Cardiac muscle cell (in vitro differentiated cells and primary cell): ENCODE data around the gene RPL21. TPM values are rescaled to one million over a fixed set of nuclear protein-coding genes. Genes with fewer than 3 reads are reported as not detected.

Experiments
- DNase-seq, 2 donors: peaks; one replicate each; pipeline versions ENCODE4 v3.0.0 to v3.0.0-alpha.2; 2010 to 2017; ENCODE audit warnings: low read depth in 1 of 2, low spot score in 1 of 2
- H3K27ac ChIP-seq: fragments of 200-600 bp; sonication (generic); 2 replicates; pipeline ENCODE4 v1.5.1; 2016
- H3K27me3 ChIP-seq: fragments of 200-600 bp; sonication (generic); 2 replicates; pipeline ENCODE4 v1.6.0; 2016; ENCODE audit warnings: control low read depth
- H3K36me3 ChIP-seq: fragments of 200-600 bp; sonication (generic); 2 replicates; pipeline ENCODE4 v1.5.1; 2016; ENCODE audit warnings: control low read depth
- H3K4me1 ChIP-seq: fragments of 200-600 bp; sonication (generic); 2 replicates; pipeline ENCODE4 v1.8.1; 2017; ENCODE audit warnings: low read depth, mild to moderate bottlenecking, mixed run types
- H3K4me3 ChIP-seq: fragments of 200-600 bp; sonication (generic); 2 replicates; pipeline ENCODE4 v1.5.1; 2016; ENCODE audit warnings: mild to moderate bottlenecking
- H3K9me3 ChIP-seq: fragments of 200-600 bp; sonication (generic); 2 replicates; pipeline ENCODE4 v1.5.1; 2017; ENCODE audit warnings: low read depth, mild to moderate bottlenecking, control low read depth
- polyA plus RNA-seq: library from polyadenylated mRNA; unstranded; fragments of >200 nt; fragmentation: Nextera tagmentation; extraction: Ambion mirVana; gene quantifications from 2 replicates; pipeline ENCODE4 v1.2.1, GENCODE V29; 2016
- total RNA-seq: library from RNA; depleted of rRNA; stranded (reverse); fragments of >200 nt; gene quantifications from 2 replicates; pipeline ENCODE4 v1.2.3, GENCODE V29; 2016
- TF ChIP-seq, protein P1 (sequence below): IDR thresholded peaks from 2 replicates; pipeline ENCODE4 v1.5.1; 2012; ENCODE audit warnings: low read depth, mild to moderate bottlenecking, low read length

Gene RPL21
- total RNA-seq = 367 and 371 TPM in 2 replicates
- 410 and 463 TPM in 2 replicates for polyA plus RNA-seq

- peaks cover 26% of the 10 kb centered on the region for H3K36me3 ChIP-seq
- no peaks in the 10 kb centered on the region for H3K9me3 ChIP-seq
- DNase-seq = peak; percentile 94 to 99
- peak within 1 kb of the TSS; percentile 96 for H3K4me3 ChIP-seq
- TF ChIP-seq, protein P1, sequence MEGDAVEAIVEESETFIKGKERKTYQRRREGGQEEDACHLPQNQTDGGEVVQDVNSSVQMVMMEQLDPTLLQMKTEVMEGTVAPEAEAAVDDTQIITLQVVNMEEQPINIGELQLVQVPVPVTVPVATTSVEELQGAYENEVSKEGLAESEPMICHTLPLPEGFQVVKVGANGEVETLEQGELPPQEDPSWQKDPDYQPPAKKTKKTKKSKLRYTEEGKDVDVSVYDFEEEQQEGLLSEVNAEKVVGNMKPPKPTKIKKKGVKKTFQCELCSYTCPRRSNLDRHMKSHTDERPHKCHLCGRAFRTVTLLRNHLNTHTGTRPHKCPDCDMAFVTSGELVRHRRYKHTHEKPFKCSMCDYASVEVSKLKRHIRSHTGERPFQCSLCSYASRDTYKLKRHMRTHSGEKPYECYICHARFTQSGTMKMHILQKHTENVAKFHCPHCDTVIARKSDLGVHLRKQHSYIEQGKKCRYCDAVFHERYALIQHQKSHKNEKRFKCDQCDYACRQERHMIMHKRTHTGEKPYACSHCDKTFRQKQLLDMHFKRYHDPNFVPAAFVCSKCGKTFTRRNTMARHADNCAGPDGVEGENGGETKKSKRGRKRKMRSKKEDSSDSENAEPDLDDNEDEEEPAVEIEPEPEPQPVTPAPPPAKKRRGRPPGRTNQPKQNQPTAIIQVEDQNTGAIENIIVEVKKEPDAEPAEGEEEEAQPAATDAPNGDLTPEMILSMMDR = no peak
- H3K27ac ChIP-seq = peak within 1 kb of the TSS; percentile 99
- no peaks in the 10 kb centered on the region for H3K27me3 ChIP-seq
- H3K4me1 ChIP-seq = peaks cover 10% of the 10 kb centered on the region
Measured at GRCh38 chr13:27251166-27252091, at the start of gene RPL21. TSS of gene RPL21 (plus strand) at chr13:27251558. CDS start at chr13:27253777, 2,219 bp downstream.

- Histone ChIP-seq H3K9me3 (no peaks in the 10 kb centered on the region), H3K27ac (no peak overlapping the region), H3K36me3 (no peaks in the 10 kb centered on the region), H3K4me3 (no peak overlapping the region), H3K27me3 (no peaks in the 10 kb centered on the region), H3K4me1 (peaks cover 6% of the 10 kb centered on the region)
- no peak for DNase-seq
- TF ChIP-seq, protein P1 = no peak
Measured at GRCh38 chr13:27201661-27202060, 49.7 kb upstream of the RPL21 start.

DNA sequence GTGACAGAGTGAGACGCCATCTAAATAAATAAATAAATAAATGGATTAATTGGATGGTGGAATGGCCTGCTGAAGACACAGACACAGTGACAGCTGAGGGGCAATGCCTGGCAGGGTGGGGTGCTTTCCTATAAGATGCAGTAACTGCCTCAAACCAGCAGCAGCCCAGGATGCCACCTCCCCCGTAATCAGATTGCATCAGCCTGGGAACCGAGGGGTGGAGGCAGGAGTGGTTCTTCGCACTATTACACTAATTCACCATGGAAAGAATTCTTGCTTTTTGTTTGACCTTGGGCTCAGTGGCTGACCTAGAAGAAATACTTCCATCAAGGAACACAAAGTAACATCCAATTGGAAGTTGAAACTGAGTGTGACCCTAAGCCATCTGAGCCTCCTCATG lies 48.2 kb upstream of the RPL21 start:
- H3K4me1 ChIP-seq = peaks cover 6% of the 10 kb centered on the region
- DNase-seq = no peak
- H3K4me3 ChIP-seq = no peak overlapping the region
- no peak overlapping the region for H3K27ac ChIP-seq
- no peaks in the 10 kb centered on the region for H3K36me3 ChIP-seq
- H3K27me3 ChIP-seq = no peaks in the 10 kb centered on the region
- H3K9me3 ChIP-seq = no peaks in the 10 kb centered on the region
- TF ChIP-seq, protein P1 = no peak

GRCh38 chr13:27203854-27204253 lies 47.5 kb upstream of the RPL21 start:
- DNase-seq = peak in 1 of 2 donors; percentile 32
- Histone ChIP-seq H3K27ac (no peak overlapping the region), H3K9me3 (no peaks in the 10 kb centered on the region), H3K4me1 (peaks cover 6% of the 10 kb centered on the region), H3K36me3 (no peaks in the 10 kb centered on the region), H3K27me3 (no peaks in the 10 kb centered on the region), H3K4me3 (no peak overlapping the region)
- TF ChIP-seq, protein P1 = peak; percentile 18

DNA sequence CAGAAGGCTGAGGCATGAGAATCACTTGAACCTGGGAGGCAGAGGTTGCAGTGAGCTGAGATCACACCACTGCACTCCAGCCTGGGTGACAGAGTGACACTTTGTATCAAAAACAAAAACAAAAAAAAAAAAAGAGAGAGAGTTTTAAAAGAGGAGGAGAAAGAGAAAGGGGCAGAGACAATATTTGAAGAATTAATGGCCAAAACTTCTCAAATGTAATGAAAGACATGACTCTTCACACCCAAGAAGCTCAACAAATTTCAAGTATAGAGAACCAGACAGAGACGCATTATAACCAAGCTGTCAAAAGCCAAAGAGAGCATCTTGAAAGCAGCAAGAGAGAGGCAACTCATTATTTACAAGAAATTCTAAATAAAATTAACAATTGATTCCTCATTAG lies 42.8 kb upstream of the RPL21 start:
- TF ChIP-seq, protein P1 = no peak

More for the DNA sequence above, 42.8 kb upstream of the RPL21 start:
- H3K27me3 ChIP-seq = no peaks in the 10 kb centered on the region
- no peaks in the 10 kb centered on the region for H3K9me3 ChIP-seq
- H3K36me3 ChIP-seq = no peaks in the 10 kb centered on the region
- H3K4me3 ChIP-seq = no peak overlapping the region
- H3K4me1 ChIP-seq = no peaks in the 10 kb centered on the region
- no peak overlapping the region for H3K27ac ChIP-seq
- no peak for DNase-seq
